Activated T-cell treated with anti-CD3 and anti-CD28 coated beads for 1 hour (primary cell): ENCODE measurements around the gene ATP6V1B1.

Source experiments
- DNase-seq: peaks from one replicate; pipeline ENCODE4 v3.0.0-alpha.2; 2020; ENCODE audit warnings: low read depth

The ATP6V1B1 gene

GRCh38 chr2:70901227-70902066 lies 34.3 kb upstream of the ATP6V1B1 start:
- DNase-seq: no peak

GRCh38 chr2:70902067-70902442 lies 33.6 kb upstream of the ATP6V1B1 start:
- DNase-seq: no peak

- DNase-seq: no peak
Observed at GRCh38 chr2:70902579-70902978, 33.1 kb upstream of the ATP6V1B1 start.

DNA sequence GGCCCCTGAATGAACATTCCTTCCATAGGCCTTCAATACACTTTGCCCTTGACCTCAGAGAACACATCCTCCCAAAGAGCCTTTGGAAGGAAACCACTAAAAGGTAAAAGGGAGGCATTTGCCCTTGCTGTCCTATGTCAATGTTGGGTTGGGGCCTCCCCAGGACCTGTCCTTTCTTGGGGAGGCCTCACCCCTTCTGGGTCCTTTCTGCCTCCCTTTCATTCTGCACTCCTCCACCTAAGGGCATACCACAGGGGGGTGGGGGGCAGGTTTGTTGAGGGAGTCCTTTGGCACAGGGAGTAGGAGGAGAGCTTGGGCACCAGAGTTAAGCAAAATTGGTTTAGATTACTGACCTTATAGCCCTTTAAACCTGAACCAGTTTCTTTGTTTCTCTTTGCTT lies 32.5 kb upstream of the ATP6V1B1 start:
- DNase-seq: no peak

- DNase-seq: no peak
Observed at GRCh38 chr2:70903641-70904340, 31.9 kb upstream of the ATP6V1B1 start.

GRCh38 chr2:70904371-70905216 lies 31.1 kb upstream of the ATP6V1B1 start:
- no peak for DNase-seq

DNA sequence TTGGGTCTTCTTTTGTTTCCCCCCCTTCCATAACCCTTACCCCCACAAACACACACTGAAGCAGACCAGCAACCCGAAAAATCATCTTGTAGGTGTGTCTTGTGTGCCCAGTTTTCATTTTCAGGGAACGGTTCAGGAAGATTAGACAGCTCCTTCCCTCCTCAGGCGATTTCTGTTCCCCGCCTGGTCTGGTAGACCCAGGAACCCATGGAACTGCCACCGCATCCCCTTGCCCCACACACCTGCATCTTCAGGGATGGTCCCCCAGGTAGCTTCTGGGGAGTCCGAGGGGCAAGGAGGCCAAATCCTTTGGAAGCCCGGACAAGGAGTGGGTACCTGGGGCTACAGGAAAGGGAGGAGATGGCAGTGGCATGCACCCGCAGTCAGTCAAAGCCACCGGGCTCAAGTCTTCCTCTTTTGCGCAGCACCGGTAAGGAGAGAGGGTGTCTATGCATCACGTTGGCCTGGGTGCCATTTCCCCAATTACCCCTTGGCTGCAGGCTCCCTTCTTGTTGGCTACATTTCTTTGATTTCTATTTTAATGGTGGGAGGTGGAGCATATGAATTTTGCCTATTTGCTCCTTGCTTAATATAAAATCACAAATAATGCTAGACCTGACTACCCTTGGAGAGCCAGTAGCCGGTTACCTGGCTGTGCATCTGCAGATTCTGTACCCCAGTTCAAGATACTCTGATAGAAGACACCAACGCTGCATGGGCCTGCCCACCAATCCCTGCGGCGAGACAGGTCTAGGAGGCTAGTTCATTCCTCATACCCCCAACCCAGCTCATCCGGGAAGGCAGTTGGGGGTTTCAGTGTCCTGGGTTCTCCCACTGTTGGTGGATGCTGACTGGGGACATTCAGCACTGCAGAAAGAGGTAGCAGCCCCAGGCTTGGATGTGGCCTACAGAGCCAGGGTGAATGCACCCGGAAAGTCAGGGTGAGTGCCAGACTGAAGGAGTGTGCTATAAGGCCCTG lies 30.0 kb upstream of the ATP6V1B1 start:
- DNase-seq: no peak

GRCh38 chr2:70906439-70907005 lies 29.2 kb upstream of the ATP6V1B1 start:
- DNase-seq: no peak

DNA sequence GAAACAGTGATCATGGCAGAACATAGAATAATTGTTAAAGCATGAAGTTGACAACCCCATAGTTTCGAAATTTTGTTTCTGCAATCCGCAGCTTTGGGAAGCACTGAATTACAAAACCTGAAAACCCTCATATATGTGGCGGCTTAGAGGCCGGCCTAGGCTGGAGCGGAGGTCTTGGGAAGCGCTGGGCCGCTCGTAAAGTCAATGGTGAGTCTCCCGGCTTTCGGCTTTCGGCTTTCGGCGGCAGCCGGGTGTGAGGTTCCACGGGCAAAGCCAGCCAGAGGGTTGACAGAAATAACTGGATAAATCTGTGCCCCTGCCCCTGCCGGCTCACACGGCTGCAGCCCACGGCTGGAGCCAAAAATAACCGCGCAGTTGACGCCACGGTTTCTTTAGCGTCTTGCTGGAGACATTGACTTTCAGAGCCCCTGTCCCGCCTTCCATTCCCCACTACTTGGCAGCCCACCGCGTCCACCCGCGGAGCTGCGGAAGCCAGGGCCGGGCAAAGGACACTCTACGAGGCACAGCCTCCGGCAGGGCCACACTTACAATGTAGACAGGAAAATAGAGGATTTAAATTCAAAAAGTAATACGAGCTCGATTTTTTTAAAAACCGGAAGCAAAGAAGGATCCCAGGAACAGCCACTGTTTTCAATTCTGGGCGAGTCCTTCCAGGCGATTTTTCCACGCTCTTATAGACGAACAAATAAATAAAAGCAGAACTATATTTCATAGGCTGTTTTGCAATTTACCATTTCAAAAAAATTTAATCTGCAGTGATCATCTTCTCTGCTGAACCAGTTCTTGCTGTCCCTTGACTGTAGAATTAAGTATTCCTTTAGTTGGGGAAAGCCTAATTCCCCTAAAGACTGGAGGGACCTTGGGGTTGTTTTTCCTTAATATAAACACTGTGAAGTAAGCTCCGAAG lies 28.3 kb upstream of the ATP6V1B1 start:
- no peak for DNase-seq

- no peak for DNase-seq
Observed at GRCh38 chr2:70916291-70916690, 19.4 kb upstream of the ATP6V1B1 start.

- no peak for DNase-seq
Observed at GRCh38 chr2:70918016-70918415, 17.7 kb upstream of the ATP6V1B1 start.

DNA sequence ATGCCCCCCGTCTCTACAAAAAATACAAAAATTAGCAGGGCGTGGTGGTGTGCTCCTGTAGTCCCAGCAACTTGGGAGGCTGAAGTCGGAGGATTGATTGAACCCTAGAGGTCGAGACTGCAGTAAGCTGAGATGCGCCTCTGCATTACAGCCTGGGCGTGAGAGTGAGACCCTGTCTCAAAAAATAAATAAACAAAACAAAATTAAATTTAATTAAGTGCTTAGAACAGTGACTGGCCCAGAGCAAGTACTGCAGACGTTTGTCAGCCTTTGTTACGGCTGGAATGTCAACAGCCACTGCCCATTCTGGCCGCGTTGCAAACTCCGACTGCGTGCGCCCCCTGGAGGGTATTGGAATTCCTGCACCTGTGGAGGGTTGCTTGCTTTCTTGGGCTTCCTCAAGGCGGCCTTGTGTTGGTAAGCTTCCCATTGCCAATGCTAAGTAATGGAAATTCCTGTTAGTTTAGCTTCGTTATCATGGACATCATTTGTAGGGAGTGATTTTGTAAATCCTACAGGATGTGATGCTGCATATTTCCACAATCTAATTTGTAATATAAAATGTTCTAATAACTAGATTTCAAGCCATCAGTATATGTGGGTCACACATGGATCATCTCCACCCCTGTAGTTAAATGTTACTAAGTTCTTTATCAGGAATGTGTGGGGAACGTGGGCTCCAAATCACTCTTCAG lies 15.9 kb upstream of the ATP6V1B1 start:
- DNase-seq: peak; percentile 65

DNA sequence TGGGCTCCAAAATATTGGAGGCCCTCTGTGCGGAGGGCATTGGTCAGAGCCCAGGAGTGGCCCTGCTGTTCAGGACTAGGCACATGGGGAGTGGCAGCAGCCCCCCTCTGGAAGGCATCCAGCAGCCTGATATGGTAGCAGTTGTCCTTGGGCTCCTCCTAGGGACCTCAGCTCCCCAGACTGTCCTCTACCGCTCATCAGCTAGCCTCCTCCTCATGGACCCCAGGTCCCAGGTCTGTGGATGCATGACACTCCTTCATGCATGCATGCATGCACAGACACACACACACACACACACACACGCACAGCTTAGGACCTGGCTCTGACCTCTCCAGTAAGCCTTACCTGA lies 15.4 kb upstream of the ATP6V1B1 start:
- no peak for DNase-seq

- DNase-seq: no peak
Observed at GRCh38 chr2:70921031-70921430, 14.7 kb upstream of the ATP6V1B1 start.

- no peak for DNase-seq
Observed at GRCh38 chr2:70921839-70922234, 13.9 kb upstream of the ATP6V1B1 start.

- no peak for DNase-seq
Observed at GRCh38 chr2:70922235-70923234, 13.2 kb upstream of the ATP6V1B1 start.

DNA sequence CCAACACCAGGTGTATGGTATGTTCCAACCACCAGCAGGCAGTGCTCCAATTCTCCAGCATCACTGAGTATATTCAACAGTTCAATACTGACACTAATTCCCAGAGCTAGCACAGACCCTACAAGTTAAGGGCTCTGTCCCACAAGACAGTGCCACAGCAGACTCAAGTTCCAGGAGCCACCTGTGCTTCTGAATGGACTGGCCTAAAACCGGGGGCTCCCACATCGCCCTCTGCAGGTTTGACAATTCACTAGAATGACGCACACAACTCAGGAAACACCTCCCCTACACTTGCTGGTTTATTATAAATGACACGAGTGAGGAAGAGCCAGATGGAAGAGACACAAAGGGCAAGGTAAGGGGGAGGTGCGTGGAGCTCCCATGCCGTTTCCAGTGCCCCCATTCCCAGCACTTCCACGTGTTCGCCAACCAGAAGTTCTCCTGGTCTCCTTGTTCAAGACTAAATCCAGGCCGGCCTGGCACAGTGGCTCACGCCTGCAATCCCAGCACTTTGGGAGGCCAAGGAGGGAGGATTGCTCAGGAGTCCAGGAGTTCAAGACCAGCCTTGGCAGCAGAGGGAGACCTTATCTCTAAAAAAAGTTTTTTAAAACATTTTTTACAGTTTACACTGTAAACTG lies 12.2 kb upstream of the ATP6V1B1 start:
- no peak for DNase-seq

DNA sequence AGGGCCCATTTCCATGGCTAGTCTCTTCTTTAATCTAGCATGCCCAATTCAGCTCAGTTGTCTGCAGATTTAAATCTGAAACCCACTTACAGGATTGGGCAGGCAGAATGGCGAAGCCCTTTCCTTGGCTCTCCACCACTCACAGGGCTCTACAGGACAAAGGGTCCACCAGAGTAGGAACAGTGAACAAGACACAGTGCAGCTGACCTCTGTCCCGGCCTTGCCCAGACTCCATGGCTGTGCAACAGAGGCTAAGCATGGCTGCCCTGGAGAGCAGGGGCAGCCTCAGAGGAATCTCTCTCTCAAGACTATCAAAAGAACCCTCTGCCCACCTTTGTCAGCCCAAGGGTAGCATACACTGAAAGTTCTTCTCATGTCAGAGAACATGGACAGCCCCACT lies 9.7 kb upstream of the ATP6V1B1 start:
- DNase-seq: no peak
